HepG2 (cell line): ENCODE measurements around the gene COL4A3. TPM values are rescaled to one million over a fixed set of nuclear protein-coding genes. Genes with fewer than 3 reads are reported as not detected.

ENCODE experiments used
- AGO2 ChIP-seq: fragments of 200-400 bp; formaldehyde crosslinking; optimal IDR thresholded peaks from 2 replicates; pipeline ENCODE3; 2017; ENCODE audit warnings: mild to moderate bottlenecking, low read depth, low read length, moderate library complexity
- ATF7-NPFF ChIP-seq: sonication (generic); formaldehyde crosslinking; IDR thresholded peaks from 2 replicates; pipeline ENCODE4 v1.8.1; 2023; ENCODE audit warnings: mild to moderate bottlenecking, low read depth, missing genetic modification reagents, moderate library complexity
- HNF4A ChIP-seq: sonication (generic); formaldehyde crosslinking; IDR thresholded peaks from 2 replicates; pipeline ENCODE4 v1.4.0; 2020; ENCODE audit warnings: missing genetic modification reagents
- MEIS1 ChIP-seq: sonication (generic); formaldehyde crosslinking; IDR thresholded peaks from 2 replicates; pipeline ENCODE4 v1.9.0; 2021; ENCODE audit warnings: mild to moderate bottlenecking, missing genetic modification reagents, moderate library complexity, borderline replicate concordance
- NCOA5 ChIP-seq: sonication (generic); formaldehyde crosslinking; IDR thresholded peaks from 2 replicates; pipeline ENCODE4 v1.4.0; 2020; ENCODE audit warnings: missing genetic modification reagents
- TEAD3 ChIP-seq: optimal IDR thresholded peaks from 2 replicates; pipeline ENCODE3; 2016; ENCODE audit warnings: borderline replicate concordance
- U2AF2 ChIP-seq: fragments of 200-400 bp; formaldehyde crosslinking; IDR thresholded peaks from 2 replicates; pipeline ENCODE4 v1.6.1; 2017; ENCODE audit warnings: low read depth, mild to moderate bottlenecking, low read length
- ZBTB8A ChIP-seq: sonication (generic); formaldehyde crosslinking; IDR thresholded peaks from 2 replicates; pipeline ENCODE4 v1.4.0; 2020; ENCODE audit warnings: mild to moderate bottlenecking, low read depth, missing genetic modification reagents, borderline replicate concordance
- ZNF3 ChIP-seq: IDR thresholded peaks from 2 replicates; pipeline ENCODE4 v1.7.0; 2017; ENCODE audit warnings: inconsistent platforms
- ZNF367 ChIP-seq: sonication (generic); formaldehyde crosslinking; IDR thresholded peaks from 2 replicates; pipeline ENCODE4 v1.4.0; 2020; ENCODE audit warnings: missing genetic modification reagents, borderline replicate concordance
- polyA plus RNA-seq, 8 experiments: library from polyadenylated mRNA; depleted of rRNA in 3 of 8; stranded (reverse) in 7 of 8; unstranded in 1 of 8; fragments of >200 nt; fragmentation: Illumina TruSeq in 4 of 8; extraction: Trizol in 4 of 8; gene quantifications; 2 replicates each; pipeline versions ENCODE4 v1.2.1 to v1.2.3, GENCODE V29; 2011 to 2016; ENCODE audit warnings: low read depth in 4 of 8, missing spikeins in 1 of 8, mixed read lengths in 1 of 8; ENCODE audit not compliant: insufficient read depth in 1 of 8
- total RNA-seq, 5 experiments: library from RNA; depleted of rRNA; stranded (reverse); fragments of >200 nt; fragmentation: Illumina TruSeq; extraction: Trizol; gene quantifications; 2 replicates each; pipeline ENCODE4 v1.2.3, GENCODE V29; 2016; ENCODE audit warnings: low read depth in 1 of 5
- TF ChIP-seq, protein P1 (sequence below): sonication (generic); formaldehyde crosslinking; IDR thresholded peaks from 2 replicates; pipeline ENCODE4 v1.4.0; 2020; ENCODE audit warnings: missing genetic modification reagents, low read depth, mild to moderate bottlenecking, borderline replicate concordance
- TF ChIP-seq, protein P2 (sequence below): sonication (generic); formaldehyde crosslinking; IDR thresholded peaks from 2 replicates; pipeline ENCODE4 v1.4.0; 2020; ENCODE audit warnings: missing genetic modification reagents
- TF ChIP-seq, protein P3 (sequence below): sonication (generic); formaldehyde crosslinking; IDR thresholded peaks from 2 replicates; pipeline ENCODE4 v1.4.0; 2020; ENCODE audit warnings: mild to moderate bottlenecking, missing genetic modification reagents
- TF ChIP-seq, protein P4 (sequence below): sonication (generic); formaldehyde crosslinking; IDR thresholded peaks from 2 replicates; pipeline ENCODE4 v1.9.0; 2021; ENCODE audit warnings: missing genetic modification reagents, borderline replicate concordance
- TF ChIP-seq, protein P5 (sequence below): IDR thresholded peaks from 2 replicates; pipeline ENCODE4 v1.6.1; 2016; ENCODE audit warnings: missing genetic modification reagents, missing compliant biosample characterization
- TF ChIP-seq, protein P6 (sequence below): sonication (generic); formaldehyde crosslinking; IDR thresholded peaks from 2 replicates; pipeline ENCODE4 v1.4.0; 2020; ENCODE audit warnings: low read depth, mild to moderate bottlenecking, missing genetic modification reagents

Gene COL4A3
- total and polyA plus RNA-seq, 2 of the 13 experiments (the other 11 are each of a cell fraction or from before 2014, with no cell fraction given): 0.02 TPM; not detected in 1

DNA sequence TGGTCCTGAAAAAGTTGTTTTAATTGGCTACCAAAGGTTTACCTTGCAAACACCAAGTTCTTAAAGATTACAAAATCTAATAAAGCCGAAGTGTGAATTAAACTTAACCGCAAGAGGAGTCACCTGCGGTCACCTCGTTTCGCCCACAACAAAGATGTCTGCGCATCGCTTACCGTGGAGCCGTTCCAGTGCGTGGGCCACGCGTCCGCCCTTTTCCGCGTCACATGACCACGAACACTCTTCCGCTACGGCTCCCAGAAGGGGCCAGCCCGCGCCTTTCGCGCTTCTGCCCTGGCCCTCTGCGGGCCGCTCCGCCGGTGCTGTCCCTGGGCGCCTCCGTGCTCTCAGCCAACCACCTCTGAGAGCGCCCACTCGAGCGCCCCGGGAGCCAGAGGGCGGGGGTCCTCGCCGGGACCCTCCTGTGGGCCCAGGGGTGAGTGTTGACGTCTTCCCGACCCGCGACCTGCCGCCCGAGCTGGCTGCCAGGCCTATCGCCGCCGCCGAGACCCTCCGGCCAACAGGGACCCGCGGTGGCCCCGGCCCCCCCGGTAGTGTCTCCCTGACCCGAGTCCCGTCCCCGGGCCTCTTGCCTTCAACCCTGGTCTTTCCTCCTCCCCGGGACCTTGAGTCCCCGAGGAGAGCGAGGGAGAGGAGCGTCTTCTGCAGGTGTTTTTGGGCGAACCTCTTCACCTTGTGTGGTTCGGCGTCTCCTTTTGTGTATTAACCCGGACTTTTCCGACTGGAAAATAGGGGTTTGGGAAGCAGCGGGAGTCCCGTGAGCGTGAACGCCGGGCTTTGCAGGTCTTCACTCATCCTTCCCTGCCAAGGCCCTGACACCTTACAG, 160.8 kb downstream of the COL4A3 start, which contains the start of gene MFF (continued):
- TF ChIP-seq, protein P1, sequence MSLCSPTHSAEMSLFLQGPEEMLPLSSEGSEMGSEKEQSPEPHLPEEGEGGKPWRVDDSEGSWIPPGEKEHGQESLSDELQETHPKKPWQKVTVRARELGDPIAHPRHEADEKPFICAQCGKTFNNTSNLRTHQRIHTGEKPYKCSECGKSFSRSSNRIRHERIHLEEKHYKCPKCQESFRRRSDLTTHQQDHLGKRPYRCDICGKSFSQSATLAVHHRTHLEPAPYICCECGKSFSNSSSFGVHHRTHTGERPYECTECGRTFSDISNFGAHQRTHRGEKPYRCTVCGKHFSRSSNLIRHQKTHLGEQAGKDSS (CRISPR knock-in tag): peak; percentile 96
- TF ChIP-seq, protein P2, sequence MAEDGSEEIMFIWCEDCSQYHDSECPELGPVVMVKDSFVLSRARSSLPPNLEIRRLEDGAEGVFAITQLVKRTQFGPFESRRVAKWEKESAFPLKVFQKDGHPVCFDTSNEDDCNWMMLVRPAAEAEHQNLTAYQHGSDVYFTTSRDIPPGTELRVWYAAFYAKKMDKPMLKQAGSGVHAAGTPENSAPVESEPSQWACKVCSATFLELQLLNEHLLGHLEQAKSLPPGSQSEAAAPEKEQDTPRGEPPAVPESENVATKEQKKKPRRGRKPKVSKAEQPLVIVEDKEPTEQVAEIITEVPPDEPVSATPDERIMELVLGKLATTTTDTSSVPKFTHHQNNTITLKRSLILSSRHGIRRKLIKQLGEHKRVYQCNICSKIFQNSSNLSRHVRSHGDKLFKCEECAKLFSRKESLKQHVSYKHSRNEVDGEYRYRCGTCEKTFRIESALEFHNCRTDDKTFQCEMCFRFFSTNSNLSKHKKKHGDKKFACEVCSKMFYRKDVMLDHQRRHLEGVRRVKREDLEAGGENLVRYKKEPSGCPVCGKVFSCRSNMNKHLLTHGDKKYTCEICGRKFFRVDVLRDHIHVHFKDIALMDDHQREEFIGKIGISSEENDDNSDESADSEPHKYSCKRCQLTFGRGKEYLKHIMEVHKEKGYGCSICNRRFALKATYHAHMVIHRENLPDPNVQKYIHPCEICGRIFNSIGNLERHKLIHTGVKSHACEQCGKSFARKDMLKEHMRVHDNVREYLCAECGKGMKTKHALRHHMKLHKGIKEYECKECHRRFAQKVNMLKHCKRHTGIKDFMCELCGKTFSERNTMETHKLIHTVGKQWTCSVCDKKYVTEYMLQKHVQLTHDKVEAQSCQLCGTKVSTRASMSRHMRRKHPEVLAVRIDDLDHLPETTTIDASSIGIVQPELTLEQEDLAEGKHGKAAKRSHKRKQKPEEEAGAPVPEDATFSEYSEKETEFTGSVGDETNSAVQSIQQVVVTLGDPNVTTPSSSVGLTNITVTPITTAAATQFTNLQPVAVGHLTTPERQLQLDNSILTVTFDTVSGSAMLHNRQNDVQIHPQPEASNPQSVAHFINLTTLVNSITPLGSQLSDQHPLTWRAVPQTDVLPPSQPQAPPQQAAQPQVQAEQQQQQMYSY (CRISPR knock-in tag): peak; percentile 96
- TF ChIP-seq, protein P3, sequence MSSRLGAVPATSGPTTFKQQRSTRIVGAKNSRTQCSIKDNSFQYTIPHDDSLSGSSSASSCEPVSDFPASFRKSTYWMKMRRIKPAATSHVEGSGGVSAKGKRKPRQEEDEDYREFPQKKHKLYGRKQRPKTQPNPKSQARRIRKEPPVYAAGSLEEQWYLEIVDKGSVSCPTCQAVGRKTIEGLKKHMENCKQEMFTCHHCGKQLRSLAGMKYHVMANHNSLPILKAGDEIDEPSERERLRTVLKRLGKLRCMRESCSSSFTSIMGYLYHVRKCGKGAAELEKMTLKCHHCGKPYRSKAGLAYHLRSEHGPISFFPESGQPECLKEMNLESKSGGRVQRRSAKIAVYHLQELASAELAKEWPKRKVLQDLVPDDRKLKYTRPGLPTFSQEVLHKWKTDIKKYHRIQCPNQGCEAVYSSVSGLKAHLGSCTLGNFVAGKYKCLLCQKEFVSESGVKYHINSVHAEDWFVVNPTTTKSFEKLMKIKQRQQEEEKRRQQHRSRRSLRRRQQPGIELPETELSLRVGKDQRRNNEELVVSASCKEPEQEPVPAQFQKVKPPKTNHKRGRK (CRISPR knock-in tag): no peak; the same call in 1 of the 2 replicates
- TF ChIP-seq U2AF2 (no peak; the same call in 1 of the 2 replicates), HNF4A (peak; percentile 42), MEIS1 (CRISPR knock-in tag) (peak; percentile 24; the same call in 1 of the 2 replicates), ZNF367 (CRISPR knock-in tag) (peak; percentile 87; the same call in 1 of the 2 replicates), AGO2 (peak; percentile 93), ZNF3 (no peak), ATF7-NPFF (peak; percentile 92), ZBTB8A (CRISPR knock-in tag) (peak; percentile 78; the same call in 1 of the 2 replicates), NCOA5 (CRISPR knock-in tag) (no peak), TEAD3 (CRISPR knock-in tag) (peak; percentile 81)
- TF ChIP-seq, protein P4, sequence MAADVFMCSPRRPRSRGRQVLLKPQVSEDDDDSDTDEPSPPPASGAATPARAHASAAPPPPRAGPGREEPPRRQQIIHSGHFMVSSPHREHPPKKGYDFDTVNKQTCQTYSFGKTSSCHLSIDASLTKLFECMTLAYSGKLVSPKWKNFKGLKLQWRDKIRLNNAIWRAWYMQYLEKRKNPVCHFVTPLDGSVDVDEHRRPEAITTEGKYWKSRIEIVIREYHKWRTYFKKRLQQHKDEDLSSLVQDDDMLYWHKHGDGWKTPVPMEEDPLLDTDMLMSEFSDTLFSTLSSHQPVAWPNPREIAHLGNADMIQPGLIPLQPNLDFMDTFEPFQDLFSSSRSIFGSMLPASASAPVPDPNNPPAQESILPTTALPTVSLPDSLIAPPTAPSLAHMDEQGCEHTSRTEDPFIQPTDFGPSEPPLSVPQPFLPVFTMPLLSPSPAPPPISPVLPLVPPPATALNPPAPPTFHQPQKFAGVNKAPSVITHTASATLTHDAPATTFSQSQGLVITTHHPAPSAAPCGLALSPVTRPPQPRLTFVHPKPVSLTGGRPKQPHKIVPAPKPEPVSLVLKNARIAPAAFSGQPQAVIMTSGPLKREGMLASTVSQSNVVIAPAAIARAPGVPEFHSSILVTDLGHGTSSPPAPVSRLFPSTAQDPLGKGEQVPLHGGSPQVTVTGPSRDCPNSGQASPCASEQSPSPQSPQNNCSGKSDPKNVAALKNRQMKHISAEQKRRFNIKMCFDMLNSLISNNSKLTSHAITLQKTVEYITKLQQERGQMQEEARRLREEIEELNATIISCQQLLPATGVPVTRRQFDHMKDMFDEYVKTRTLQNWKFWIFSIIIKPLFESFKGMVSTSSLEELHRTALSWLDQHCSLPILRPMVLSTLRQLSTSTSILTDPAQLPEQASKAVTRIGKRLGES (CRISPR knock-in tag): 0 out of 2 replicates have a peak, but pooled peaks have one; percentile 79
- TF ChIP-seq, protein P5, sequence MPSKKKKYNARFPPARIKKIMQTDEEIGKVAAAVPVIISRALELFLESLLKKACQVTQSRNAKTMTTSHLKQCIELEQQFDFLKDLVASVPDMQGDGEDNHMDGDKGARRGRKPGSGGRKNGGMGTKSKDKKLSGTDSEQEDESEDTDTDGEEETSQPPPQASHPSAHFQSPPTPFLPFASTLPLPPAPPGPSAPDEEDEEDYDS (CRISPR knock-in tag): peak; percentile 87
- TF ChIP-seq, protein P6, sequence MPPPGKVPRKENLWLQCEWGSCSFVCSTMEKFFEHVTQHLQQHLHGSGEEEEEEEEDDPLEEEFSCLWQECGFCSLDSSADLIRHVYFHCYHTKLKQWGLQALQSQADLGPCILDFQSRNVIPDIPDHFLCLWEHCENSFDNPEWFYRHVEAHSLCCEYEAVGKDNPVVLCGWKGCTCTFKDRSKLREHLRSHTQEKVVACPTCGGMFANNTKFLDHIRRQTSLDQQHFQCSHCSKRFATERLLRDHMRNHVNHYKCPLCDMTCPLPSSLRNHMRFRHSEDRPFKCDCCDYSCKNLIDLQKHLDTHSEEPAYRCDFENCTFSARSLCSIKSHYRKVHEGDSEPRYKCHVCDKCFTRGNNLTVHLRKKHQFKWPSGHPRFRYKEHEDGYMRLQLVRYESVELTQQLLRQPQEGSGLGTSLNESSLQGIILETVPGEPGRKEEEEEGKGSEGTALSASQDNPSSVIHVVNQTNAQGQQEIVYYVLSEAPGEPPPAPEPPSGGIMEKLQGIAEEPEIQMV (CRISPR knock-in tag): peak; percentile 97
